HPDE6-E6E7 (cell line): ENCODE measurements around the gene MDP1.

Source experiments
- DNase-seq: peaks from one replicate; pipeline ENCODE4 v3.0.0; 2011; ENCODE audit warnings: missing footprints; ENCODE audit errors: extremely low spot score

The MDP1 gene

DNA sequence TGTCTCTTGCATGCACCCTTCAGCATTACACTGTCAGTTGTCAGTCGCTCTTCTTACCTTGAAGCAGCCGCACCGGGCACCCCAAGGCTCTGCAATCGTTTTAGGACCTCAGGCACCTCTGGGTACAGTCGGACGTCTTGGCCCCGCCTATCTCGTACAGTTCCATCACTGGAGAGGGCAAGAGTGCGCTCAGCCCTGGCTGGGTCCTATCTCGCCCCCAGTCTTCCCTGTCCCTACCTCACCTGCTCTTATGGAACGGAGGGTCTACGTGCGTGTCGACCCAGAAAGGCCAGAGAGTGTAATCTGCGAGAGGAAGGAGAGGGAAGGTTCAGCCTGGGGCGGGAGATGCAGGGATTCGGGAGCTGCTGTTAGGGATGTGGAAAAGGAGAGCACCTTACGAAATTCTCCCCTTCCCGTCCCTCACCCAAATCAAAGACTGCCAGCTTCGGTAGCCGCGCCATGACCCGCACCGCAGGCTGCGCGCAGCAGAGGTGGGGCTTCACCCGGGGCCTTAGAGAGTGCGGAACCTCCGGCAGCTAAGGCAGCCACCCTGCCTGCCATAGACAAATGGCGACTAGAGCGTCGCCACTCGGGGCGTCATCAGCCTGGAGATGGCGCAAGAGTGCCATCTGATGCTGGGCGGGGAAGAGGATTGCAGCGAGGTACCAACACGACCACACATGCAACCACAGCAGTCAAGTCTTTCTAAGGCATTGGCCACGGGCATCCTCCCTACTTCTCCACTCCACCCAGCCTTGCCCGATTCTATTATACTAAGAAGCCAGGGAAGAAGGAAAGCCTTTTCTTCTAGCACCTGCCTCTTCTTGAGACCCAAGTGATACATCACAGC is at the start of gene MDP1:
Gene MDP1, minus strand, starts transcription at position 572 of the 850 bp plus-strand sequence. Its CDS starts 111 bp downstream, at position 461.
- peak; percentile 83 for DNase-seq

DNA sequence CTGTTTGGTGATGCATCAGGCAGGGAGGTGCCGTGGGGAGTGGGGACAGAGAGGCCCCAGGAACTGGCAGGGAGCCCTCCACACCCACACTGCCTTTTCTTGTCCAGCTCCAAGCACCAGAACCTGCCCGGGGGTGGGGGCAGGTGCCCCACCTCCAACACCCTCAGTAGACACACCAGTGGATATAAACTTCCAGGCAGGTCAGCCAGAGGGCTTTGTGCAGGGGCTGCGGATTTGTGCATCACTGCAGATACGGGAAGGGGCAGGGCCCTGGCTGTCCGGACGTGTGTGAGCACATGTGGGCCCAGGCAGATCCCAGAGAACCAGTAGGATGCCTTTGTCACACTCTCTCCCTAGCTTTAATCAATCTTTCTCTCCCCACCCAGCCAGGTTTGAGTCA is 48.4 kb upstream of the MDP1 start:
- peak; percentile 56 for DNase-seq

GRCh38 chr14:24263848-24264247 is 48.0 kb upstream of the MDP1 start:
- DNase-seq: peak; percentile 41

- no peak for DNase-seq
Measured at GRCh38 chr14:24262821-24263733, 47.2 kb upstream of the MDP1 start, which contains the start of gene TGM1. TGM1 (minus strand) TSS chr14:24263177; CDS start chr14:24262352, 825 bp downstream.

GRCh38 chr14:24261969-24262327 is 46.1 kb upstream of the MDP1 start:
- DNase-seq: no peak

DNA sequence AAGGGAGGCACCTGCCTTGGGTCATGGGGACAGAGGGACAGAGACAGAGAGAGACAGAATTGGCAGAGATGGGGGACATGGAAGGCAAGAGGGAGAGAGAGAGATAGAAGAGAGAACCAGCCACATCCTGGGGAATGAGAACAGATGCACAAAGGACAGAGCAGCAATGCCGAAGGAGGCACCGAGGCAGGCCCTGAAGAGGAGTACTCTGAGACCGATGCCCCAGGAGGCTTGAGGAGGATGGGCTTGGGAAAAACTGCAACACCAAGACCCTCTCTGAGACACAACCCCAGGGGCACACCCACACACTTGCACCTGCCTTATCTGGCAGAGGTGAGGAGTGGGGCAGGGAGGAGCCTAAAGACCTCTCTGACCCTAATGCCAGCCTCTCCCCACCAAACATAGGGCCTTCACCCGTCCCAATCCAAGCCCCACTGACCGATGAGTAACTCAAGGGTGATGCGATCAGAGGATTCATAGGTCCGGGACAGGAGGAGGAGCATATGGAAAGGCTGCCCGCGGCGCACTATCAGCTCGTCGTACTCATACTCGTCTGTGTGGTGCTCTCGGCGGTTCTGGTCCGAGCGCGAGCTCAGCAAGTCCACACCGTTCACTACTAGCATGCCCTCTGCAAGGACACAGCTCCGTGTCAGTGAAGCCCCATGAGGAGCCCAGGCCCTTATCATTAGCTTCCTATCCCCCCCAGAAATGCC is 45.5 kb upstream of the MDP1 start:
- DNase-seq: no peak

DNA sequence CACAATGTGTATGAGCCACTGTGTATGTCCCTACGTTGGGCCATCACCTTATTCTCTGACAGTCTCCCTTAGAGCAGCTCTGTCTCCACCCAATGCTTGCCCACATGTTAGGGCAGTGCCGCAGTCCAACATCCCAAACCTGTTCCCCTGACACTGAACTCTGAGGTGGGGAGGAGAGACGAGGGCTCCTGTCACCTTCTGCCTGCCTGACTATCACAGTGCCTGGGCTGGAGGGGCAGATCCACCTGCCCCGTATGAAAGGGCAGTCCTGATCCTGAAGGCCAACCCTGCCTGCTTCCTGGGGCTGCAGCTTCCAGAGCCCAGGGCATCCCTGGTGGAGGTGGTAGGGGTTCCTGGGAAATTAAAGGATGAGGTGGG is 44.9 kb upstream of the MDP1 start:
- DNase-seq: no peak

- DNase-seq: no peak
Measured at GRCh38 chr14:24260026-24260779, 44.3 kb upstream of the MDP1 start.

GRCh38 chr14:24259282-24260025 is 43.6 kb upstream of the MDP1 start:
- DNase-seq: no peak

- no peak for DNase-seq
Measured at GRCh38 chr14:24258548-24259265, 42.8 kb upstream of the MDP1 start.

GRCh38 chr14:24258119-24258518 is 42.3 kb upstream of the MDP1 start:
- DNase-seq: no peak

GRCh38 chr14:24256960-24257359 is 41.1 kb upstream of the MDP1 start:
- DNase-seq: no peak

GRCh38 chr14:24255931-24256711 is 40.3 kb upstream of the MDP1 start:
- DNase-seq: no peak

DNA sequence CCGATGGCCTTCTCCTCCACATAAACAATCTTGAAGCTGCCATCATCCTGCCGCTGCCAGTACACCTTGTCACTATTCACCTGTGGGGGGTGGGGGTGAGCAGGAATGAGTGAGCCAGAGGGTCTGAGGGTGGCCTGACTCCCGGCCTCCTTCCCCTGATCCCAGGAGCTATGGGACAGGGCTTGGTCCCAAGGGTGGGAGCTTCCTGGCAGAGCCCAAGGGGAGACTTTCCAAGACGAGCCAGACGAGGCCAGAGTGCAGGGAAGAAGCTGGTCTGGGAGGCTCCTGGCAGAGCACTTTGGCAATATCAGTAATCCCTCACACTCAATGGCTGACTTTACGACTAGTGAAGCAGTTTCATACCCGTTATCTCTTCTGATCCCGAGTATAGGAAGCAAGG is 39.6 kb upstream of the MDP1 start:
- DNase-seq: no peak

- no peak for DNase-seq
Measured at GRCh38 chr14:24254630-24255392, 38.9 kb upstream of the MDP1 start.

GRCh38 chr14:24253936-24254335 is 38.1 kb upstream of the MDP1 start:
- DNase-seq: no peak

GRCh38 chr14:24252289-24253124 is 36.6 kb upstream of the MDP1 start:
- DNase-seq: no peak
